Stimulated activated CD8-positive, alpha-beta memory T cell treated with anti-CD3 and anti-CD28 coated beads, Interleukin-15, amount 100 ng/mL, for 1 hour (primary cell): ENCODE data around the gene WWP2.
"Not testable (repeated sequence)": the region's sequence is repeated elsewhere in the genome, so short reads cannot be mapped to it uniquely, and the experiment has no call there.

Experiments
- DNase-seq: peaks from one replicate; pipeline ENCODE4 v3.0.0-alpha.2; 2020; ENCODE audit warnings: low read depth

The WWP2 gene

GRCh38 chr16:69943241-69944036 lies 181.3 kb downstream of the WWP2 start:
- DNase-seq: not testable (repeated sequence)

- DNase-seq: not testable (repeated sequence)
These were observed 188.3 kb downstream of the WWP2 start for GRCh38 chr16:69950411-69950810.

GRCh38 chr16:69951017-69951671 lies 189.0 kb downstream of the WWP2 start, which contains the start of gene CLEC18A:
TSS of gene CLEC18A (plus strand) at chr16:69951334. CDS start at chr16:69951367, 33 bp downstream.
- DNase-seq: not testable (repeated sequence)

GRCh38 chr16:69951672-69952031 lies 189.5 kb downstream of the WWP2 start:
- not testable (repeated sequence) for DNase-seq

GRCh38 chr16:69952116-69952515 lies 190.0 kb downstream of the WWP2 start:
- DNase-seq: not testable (repeated sequence)

- not testable (repeated sequence) for DNase-seq
These were observed 190.6 kb downstream of the WWP2 start for GRCh38 chr16:69952572-69953355.

GRCh38 chr16:69954241-69954640 lies 192.1 kb downstream of the WWP2 start:
- not testable (repeated sequence) for DNase-seq

- not testable (repeated sequence) for DNase-seq
These were observed 201.2 kb downstream of the WWP2 start for GRCh38 chr16:69963312-69963711.

GRCh38 chr16:69964960-69965660 lies 203.0 kb downstream of the WWP2 start:
- not testable (repeated sequence) for DNase-seq

- DNase-seq: not testable (repeated sequence)
These were observed 203.5 kb downstream of the WWP2 start for GRCh38 chr16:69965661-69966054.

- DNase-seq: not testable (repeated sequence)
These were observed 205.6 kb downstream of the WWP2 start for GRCh38 chr16:69967688-69968087.

- DNase-seq: not testable (repeated sequence)
These were observed 206.0 kb downstream of the WWP2 start for GRCh38 chr16:69968125-69968524.

GRCh38 chr16:69969657-69970056 lies 207.5 kb downstream of the WWP2 start:
- DNase-seq: not testable (repeated sequence)

GRCh38 chr16:69972120-69972519 lies 210.0 kb downstream of the WWP2 start:
- DNase-seq: not testable (repeated sequence)

- DNase-seq: not testable (repeated sequence)
These were observed 210.8 kb downstream of the WWP2 start for GRCh38 chr16:69972935-69973334.

GRCh38 chr16:69985196-69985595 lies 223.1 kb downstream of the WWP2 start:
- DNase-seq: not testable (repeated sequence)
